Measurements from ENCODE around the gene PTPRK. TPM values are rescaled to one million over a fixed set of nuclear protein-coding genes. Genes with fewer than 3 reads are reported as not detected.

Gene PTPRK
- total and polyA plus RNA-seq, 10 of the 15 experiments (the other 5 are each of a cell fraction or from before 2014, with no cell fraction given): 0.23 to 1.9 (median 0.55) TPM

DNA sequence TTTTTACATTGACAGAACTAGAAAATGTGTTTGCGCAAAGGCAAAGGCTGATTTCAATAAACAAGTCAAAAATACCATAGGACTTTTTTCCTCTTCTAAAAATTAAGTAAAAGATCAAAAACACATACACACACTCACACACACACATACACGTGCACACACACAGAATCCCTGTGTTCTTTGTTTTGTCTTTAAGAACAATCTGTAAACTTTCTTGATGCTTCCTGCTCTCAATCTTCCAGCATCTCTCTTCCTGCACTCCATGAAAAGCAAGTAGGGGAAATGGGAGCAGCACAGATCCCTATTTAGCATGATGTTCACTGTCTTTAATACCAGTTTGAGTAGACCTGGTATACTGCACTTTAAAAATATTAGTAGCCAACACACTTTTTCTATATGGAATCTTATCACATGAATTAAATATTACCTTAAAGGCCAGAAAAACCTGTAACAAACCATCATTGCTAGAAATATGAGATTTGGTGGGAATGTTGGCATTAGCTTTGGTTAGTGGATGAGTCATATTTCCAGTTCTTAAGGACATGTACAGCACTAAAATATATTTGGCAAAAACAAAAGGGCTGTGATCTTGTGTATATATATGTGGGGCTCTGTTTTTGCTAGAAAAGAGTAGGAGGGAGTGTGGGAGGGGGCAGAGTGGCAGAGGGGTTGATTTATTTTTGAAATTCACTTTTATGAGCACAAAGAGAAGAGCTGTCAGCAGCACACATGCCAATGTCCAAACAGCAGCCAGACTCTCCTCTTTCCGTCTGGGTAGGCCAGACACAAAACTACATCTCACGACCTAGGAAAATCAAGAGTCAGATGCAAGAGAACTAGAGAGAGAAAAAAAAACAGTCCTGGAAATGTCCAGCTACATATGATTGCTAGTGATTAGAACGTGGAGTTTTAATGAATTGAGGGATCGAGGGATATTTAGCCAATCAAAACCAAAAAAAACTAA is 4.6 kb downstream of the PTPRK start:
- ChIA-PET RAD21 (ENCODE audit: unreplicated experiment) (no interaction called here), SMC1A (ENCODE audit: uncharacterized antibody, unreplicated experiment) (interaction anchor here (1.2 kb wide), 1 partner anchor 11 kb away, joined by 3 read pairs; no protein-coding TSS in a partner anchor), CTCF (no interaction called here), POLR2A (no interaction called here)
- no peak overlapping the region for H3K27ac ChIP-seq (ENCODE audit: control insufficient read depth, insufficient read depth)
- DNase-seq (ENCODE audit: low read depth, low spot score) (no peak), FAIRE-seq (no peak), ATAC-seq (no peak)
- WGBS (ENCODE audit: insufficient coverage, insufficient replicate concordance, low lambda C conversion rate, missing lambda C conversion rate): 27% methylated on average over 6 of the region's 6 CpGs
- no peaks in the 10 kb centered on the region for H3K36me3 ChIP-seq (ENCODE audit: control insufficient read depth in 2 of 2, insufficient read depth in 2 of 2, low read length in 1 of 2)
- no peak overlapping the region for H3K4me3 ChIP-seq
- H3K4me1 ChIP-seq (ENCODE audit: control insufficient read depth, insufficient read depth, low read length): peaks cover 5% of the 10 kb centered on the region
- intact Hi-C loops (cut with micrococcal nuclease; ENCODE audit: unreplicated experiment) (loop anchor here (10.0 kb wide), 2 partner anchors 661 to 781 kb away; no protein-coding TSS in a partner anchor), in situ Hi-C loops (cut with MboI) (no loop called here)
- no peaks in the 10 kb centered on the region for H4K20me1 ChIP-seq (ENCODE audit: control insufficient read depth, insufficient read depth)
- H3K27me3 ChIP-seq (replicated peaks in 1 of 2; ENCODE audit: control insufficient read depth in 2 of 2, insufficient read depth in 2 of 2, low read length in 1 of 2): peaks cover 11 to 22% of the 10 kb centered on the region in 2 experiments
- BruUV-seq (replicated peaks): no TSS peak
- H3K9ac ChIP-seq (ENCODE audit: control insufficient read depth, insufficient read depth, low read length): no peak overlapping the region
- H3K4me2 ChIP-seq (ENCODE audit: control insufficient read depth, insufficient read depth): no peak overlapping the region
- H2AFZ ChIP-seq (ENCODE audit: control insufficient read depth, low read depth, low read length): no peak overlapping the region
- H3K79me2 ChIP-seq (ENCODE audit: control insufficient read depth, insufficient read depth, low read length): no peaks in the 10 kb centered on the region
- H3K9me3 ChIP-seq (replicated peaks; ENCODE audit: control insufficient read depth, insufficient read depth, low read length): no peaks in the 10 kb centered on the region
- TF ChIP-seq TARDBP (IDR thresholded peaks at IDR 0.05; ENCODE audit: borderline replicate concordance): no peak
- TF ChIP-seq, protein P1, sequence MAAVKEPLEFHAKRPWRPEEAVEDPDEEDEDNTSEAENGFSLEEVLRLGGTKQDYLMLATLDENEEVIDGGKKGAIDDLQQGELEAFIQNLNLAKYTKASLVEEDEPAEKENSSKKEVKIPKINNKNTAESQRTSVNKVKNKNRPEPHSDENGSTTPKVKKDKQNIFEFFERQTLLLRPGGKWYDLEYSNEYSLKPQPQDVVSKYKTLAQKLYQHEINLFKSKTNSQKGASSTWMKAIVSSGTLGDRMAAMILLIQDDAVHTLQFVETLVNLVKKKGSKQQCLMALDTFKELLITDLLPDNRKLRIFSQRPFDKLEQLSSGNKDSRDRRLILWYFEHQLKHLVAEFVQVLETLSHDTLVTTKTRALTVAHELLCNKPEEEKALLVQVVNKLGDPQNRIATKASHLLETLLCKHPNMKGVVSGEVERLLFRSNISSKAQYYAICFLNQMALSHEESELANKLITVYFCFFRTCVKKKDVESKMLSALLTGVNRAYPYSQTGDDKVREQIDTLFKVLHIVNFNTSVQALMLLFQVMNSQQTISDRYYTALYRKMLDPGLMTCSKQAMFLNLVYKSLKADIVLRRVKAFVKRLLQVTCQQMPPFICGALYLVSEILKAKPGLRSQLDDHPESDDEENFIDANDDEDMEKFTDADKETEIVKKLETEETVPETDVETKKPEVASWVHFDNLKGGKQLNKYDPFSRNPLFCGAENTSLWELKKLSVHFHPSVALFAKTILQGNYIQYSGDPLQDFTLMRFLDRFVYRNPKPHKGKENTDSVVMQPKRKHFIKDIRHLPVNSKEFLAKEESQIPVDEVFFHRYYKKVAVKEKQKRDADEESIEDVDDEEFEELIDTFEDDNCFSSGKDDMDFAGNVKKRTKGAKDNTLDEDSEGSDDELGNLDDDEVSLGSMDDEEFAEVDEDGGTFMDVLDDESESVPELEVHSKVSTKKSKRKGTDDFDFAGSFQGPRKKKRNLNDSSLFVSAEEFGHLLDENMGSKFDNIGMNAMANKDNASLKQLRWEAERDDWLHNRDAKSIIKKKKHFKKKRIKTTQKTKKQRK (IDR thresholded peaks at IDR 0.05; ENCODE audit: low read depth, low read length): no peak
- no peak for TF ChIP-seq DPF2 (IDR thresholded peaks at IDR 0.05)
- no peak for TF ChIP-seq CBX5 (IDR thresholded peaks at IDR 0.05; ENCODE audit: low read depth)
- TF ChIP-seq, protein P2, sequence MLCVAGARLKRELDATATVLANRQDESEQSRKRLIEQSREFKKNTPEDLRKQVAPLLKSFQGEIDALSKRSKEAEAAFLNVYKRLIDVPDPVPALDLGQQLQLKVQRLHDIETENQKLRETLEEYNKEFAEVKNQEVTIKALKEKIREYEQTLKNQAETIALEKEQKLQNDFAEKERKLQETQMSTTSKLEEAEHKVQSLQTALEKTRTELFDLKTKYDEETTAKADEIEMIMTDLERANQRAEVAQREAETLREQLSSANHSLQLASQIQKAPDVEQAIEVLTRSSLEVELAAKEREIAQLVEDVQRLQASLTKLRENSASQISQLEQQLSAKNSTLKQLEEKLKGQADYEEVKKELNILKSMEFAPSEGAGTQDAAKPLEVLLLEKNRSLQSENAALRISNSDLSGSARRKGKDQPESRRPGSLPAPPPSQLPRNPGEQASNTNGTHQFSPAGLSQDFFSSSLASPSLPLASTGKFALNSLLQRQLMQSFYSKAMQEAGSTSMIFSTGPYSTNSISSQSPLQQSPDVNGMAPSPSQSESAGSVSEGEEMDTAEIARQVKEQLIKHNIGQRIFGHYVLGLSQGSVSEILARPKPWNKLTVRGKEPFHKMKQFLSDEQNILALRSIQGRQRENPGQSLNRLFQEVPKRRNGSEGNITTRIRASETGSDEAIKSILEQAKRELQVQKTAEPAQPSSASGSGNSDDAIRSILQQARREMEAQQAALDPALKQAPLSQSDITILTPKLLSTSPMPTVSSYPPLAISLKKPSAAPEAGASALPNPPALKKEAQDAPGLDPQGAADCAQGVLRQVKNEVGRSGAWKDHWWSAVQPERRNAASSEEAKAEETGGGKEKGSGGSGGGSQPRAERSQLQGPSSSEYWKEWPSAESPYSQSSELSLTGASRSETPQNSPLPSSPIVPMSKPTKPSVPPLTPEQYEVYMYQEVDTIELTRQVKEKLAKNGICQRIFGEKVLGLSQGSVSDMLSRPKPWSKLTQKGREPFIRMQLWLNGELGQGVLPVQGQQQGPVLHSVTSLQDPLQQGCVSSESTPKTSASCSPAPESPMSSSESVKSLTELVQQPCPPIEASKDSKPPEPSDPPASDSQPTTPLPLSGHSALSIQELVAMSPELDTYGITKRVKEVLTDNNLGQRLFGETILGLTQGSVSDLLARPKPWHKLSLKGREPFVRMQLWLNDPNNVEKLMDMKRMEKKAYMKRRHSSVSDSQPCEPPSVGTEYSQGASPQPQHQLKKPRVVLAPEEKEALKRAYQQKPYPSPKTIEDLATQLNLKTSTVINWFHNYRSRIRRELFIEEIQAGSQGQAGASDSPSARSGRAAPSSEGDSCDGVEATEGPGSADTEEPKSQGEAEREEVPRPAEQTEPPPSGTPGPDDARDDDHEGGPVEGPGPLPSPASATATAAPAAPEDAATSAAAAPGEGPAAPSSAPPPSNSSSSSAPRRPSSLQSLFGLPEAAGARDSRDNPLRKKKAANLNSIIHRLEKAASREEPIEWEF (IDR thresholded peaks at IDR 0.05; ENCODE audit: insufficient replicate concordance, low read depth, low read length): no peak
- TF ChIP-seq PML (IDR thresholded peaks at IDR 0.05; ENCODE audit: low read length): no peak
- no peak for TF ChIP-seq GABPA (IDR thresholded peaks at IDR 0.05; ENCODE audit: low read depth)
- no peak for TF ChIP-seq PAX5 (IDR thresholded peaks at IDR 0.05; ENCODE audit: borderline replicate concordance, low read depth, low read length)
- TF ChIP-seq KDM1A (IDR thresholded peaks at IDR 0.05; ENCODE audit: borderline replicate concordance): no peak
- TF ChIP-seq, protein P3, sequence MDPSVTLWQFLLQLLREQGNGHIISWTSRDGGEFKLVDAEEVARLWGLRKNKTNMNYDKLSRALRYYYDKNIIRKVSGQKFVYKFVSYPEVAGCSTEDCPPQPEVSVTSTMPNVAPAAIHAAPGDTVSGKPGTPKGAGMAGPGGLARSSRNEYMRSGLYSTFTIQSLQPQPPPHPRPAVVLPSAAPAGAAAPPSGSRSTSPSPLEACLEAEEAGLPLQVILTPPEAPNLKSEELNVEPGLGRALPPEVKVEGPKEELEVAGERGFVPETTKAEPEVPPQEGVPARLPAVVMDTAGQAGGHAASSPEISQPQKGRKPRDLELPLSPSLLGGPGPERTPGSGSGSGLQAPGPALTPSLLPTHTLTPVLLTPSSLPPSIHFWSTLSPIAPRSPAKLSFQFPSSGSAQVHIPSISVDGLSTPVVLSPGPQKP (IDR thresholded peaks at IDR 0.05; ENCODE audit: low read depth, low read length): no peak
- no peak for TF ChIP-seq HDGF (IDR thresholded peaks at IDR 0.05)
- no peak for TF ChIP-seq TCF7 (IDR thresholded peaks at IDR 0.05; ENCODE audit: borderline replicate concordance)
- no peak for TF ChIP-seq RAD51 (IDR thresholded peaks at IDR 0.05)

All from GM12878 (cell line).